D721Med (cell line): Measurements from ENCODE around the gene SUOX.

Source experiments
- DNase-seq: peaks from one replicate; pipeline ENCODE4 v3.0.0; 2011; ENCODE audit warnings: low spot score; ENCODE audit not compliant: insufficient read length
- FAIRE-seq: peaks from 2 replicates; lab custom pipeline; 2011; peaks lifted over from hg19 to GRCh38; lab: Jason Lieb, UNC
- CTCF ChIP-seq: IDR thresholded peaks from 2 replicates; pipeline ENCODE4 v1.5.1; 2012; ENCODE audit warnings: mild to moderate bottlenecking, control low read depth; ENCODE audit not compliant: insufficient read depth; ENCODE audit errors: missing control alignments

The SUOX gene

GRCh38 chr12:56021889-56022497 lies 24.9 kb downstream of the SUOX start:
- FAIRE-seq (no peak), DNase-seq (no peak)
- no peak for TF ChIP-seq CTCF

GRCh38 chr12:56028511-56029165 lies 31.6 kb downstream of the SUOX start:
- TF ChIP-seq CTCF: no peak
- DNase-seq: no peak
- FAIRE-seq: no peak

- DNase-seq (no peak), FAIRE-seq (no peak)
- no peak for TF ChIP-seq CTCF
Measured at GRCh38 chr12:56029166-56029519, 32.1 kb downstream of the SUOX start.

- DNase-seq: no peak
- no peak for FAIRE-seq
- peak; percentile 67 for TF ChIP-seq CTCF
Measured at GRCh38 chr12:56029666-56030293, 32.7 kb downstream of the SUOX start.

- no peak for TF ChIP-seq CTCF
- no peak for FAIRE-seq
- no peak for DNase-seq
Measured at GRCh38 chr12:56031987-56032386, 34.9 kb downstream of the SUOX start.

- FAIRE-seq: no peak
- no peak for TF ChIP-seq CTCF
- no peak for DNase-seq
Measured at GRCh38 chr12:56034586-56035332, 37.7 kb downstream of the SUOX start.
